SU-DHL-6 (cell line): ENCODE results near the gene RAI1.

Experiments
- CTCF ChIP-seq: fragments of 200-600 bp; sonication (generic); IDR thresholded peaks from one replicate; pipeline ENCODE4 v1.5.1; 2017; ENCODE audit warnings: antibody characterized with exemption, mild to moderate bottlenecking, low read length, moderate library complexity; ENCODE audit not compliant: insufficient read depth, poor library complexity, severe bottlenecking
- EZH2phosphoT487 ChIP-seq: fragments of 200-600 bp; sonication (generic), shearing (Covaris generic); conservative IDR thresholded peaks from 2 replicates; pipeline ENCODE4 v1.6.1; 2018; ENCODE audit warnings: mild to moderate bottlenecking, antibody characterized with exemption, low read length, moderate library complexity, mixed read lengths

GRCh38 chr17:17849845-17850373 is 168.7 kb downstream of the RAI1 start:
- TF ChIP-seq CTCF (no peak), EZH2phosphoT487 (no peak)
